Tibial artery (tissue), 4 donors: ENCODE results near the gene SYNGR3.

ENCODE experiments used
- DNase-seq, 2 donors: peaks; one replicate each; pipeline ENCODE4 v3.0.0-alpha.2; 2019
- H3K27ac ChIP-seq, 2 donors: fragments of 200-600 bp; sonication (generic) in 1 of 2; 1 replicate in 1 of 2; 2 replicates in 1 of 2; pipeline ENCODE4 v1.5.1; 2018 to 2019; ENCODE audit warnings: mild to moderate bottlenecking in 1 of 2
- H3K27me3 ChIP-seq, 2 donors: fragments of 200-600 bp; sonication (generic) in 1 of 2; one replicate each; pipeline versions ENCODE4 v1.5.1 to v1.6.0; 2016 to 2019
- H3K36me3 ChIP-seq, 3 donors: fragments of 200-600 bp; sonication (generic) in 2 of 3; one replicate each; pipeline ENCODE4 v1.5.1; 2016 to 2019; ENCODE audit warnings: mild to moderate bottlenecking in 2 of 3
- H3K4me1 ChIP-seq, 4 donors: fragments of 200-600 bp; sonication (generic) in 2 of 4; 1 replicate in 3 of 4; 2 replicates in 1 of 4; pipeline ENCODE4 v1.5.1; 2016 to 2019
- H3K4me3 ChIP-seq, 2 donors: fragments of 200-600 bp; sonication (generic) in 1 of 2; 1 replicate in 1 of 2; 2 replicates in 1 of 2; pipeline ENCODE4 v1.5.1; 2018 to 2019; ENCODE audit warnings: mild to moderate bottlenecking in 2 of 2
- H3K9me3 ChIP-seq, 3 donors: fragments of 200-600 bp; sonication (generic) in 1 of 3; one replicate each; pipeline ENCODE4 v1.5.1; 2016 to 2019
- CTCF ChIP-seq, 2 experiments: fragments of 200-600 bp in 1 of 2; fragments of 450-650 bp in 1 of 2; IDR thresholded peaks; one replicate each; pipeline ENCODE4 v1.5.1; 2017 to 2019; ENCODE audit warnings: antibody characterized with exemption in 2 of 2, mild to moderate bottlenecking in 1 of 2, moderate library complexity in 1 of 2
- intact Hi-C: fragments of 100-400 bp; cut with DNase I; formaldehyde crosslinking; loops from one replicate; pipeline ENCODE4 v1.15.0; 2023; ENCODE audit warnings: low total_unique reads

Gene SYNGR3

GRCh38 chr16:2037115-2037514 lies 47.3 kb downstream of the SYNGR3 start:
- DNase-seq = no peak
- H3K4me3 ChIP-seq = no peak overlapping the region
- H3K27me3 ChIP-seq = no peaks in the 10 kb centered on the region
- peaks cover 0 to 24% (median 15%) of the 10 kb centered on the region in 3 donors for H3K36me3 ChIP-seq
- peaks cover 6 to 88% (median 74%) of the 10 kb centered on the region in 4 donors for H3K4me1 ChIP-seq
- intact Hi-C loops = no loop called here
- no peak for TF ChIP-seq CTCF (IDR thresholded peaks at IDR 0.05)
- peak overlapping the region; percentile 96 to 98 for H3K27ac ChIP-seq
- H3K9me3 ChIP-seq = no peaks in the 10 kb centered on the region

- no peak for DNase-seq
Measured at GRCh38 chr16:2037647-2038381, 48.0 kb downstream of the SYNGR3 start.

GRCh38 chr16:2038382-2039231 lies 48.8 kb downstream of the SYNGR3 start:
- no peak overlapping the region for H3K4me3 ChIP-seq

More at GRCh38 chr16:2037647-2038381, 48.0 kb downstream of the SYNGR3 start:
- peaks cover 0 to 24% (median 15%) of the 10 kb centered on the region in 3 donors for H3K36me3 ChIP-seq
- H3K27me3 ChIP-seq = no peaks in the 10 kb centered on the region
- no peak overlapping the region for H3K4me3 ChIP-seq
- H3K4me1 ChIP-seq = peaks cover 6 to 83% (median 68%) of the 10 kb centered on the region in 4 donors
- intact Hi-C loops = no loop called here
- peak overlapping the region; percentile 96 to 98 for H3K27ac ChIP-seq
- TF ChIP-seq CTCF (IDR thresholded peaks at IDR 0.05) = no peak
- no peaks in the 10 kb centered on the region for H3K9me3 ChIP-seq

GRCh38 chr16:2039274-2040031 lies 49.7 kb downstream of the SYNGR3 start:
- peaks cover 6 to 85% (median 66%) of the 10 kb centered on the region in 4 donors for H3K4me1 ChIP-seq
- H3K27me3 ChIP-seq = no peaks in the 10 kb centered on the region
- H3K9me3 ChIP-seq = no peaks in the 10 kb centered on the region
- H3K36me3 ChIP-seq = peaks cover 0 to 38% (median 15%) of the 10 kb centered on the region in 3 donors
- intact Hi-C loops = no loop called here
- H3K4me3 ChIP-seq = no peak overlapping the region
- peak; percentile 62 to 87 for DNase-seq
- no peak for TF ChIP-seq CTCF (IDR thresholded peaks at IDR 0.05)
- peak overlapping the region; percentile 96 to 98 for H3K27ac ChIP-seq

More at GRCh38 chr16:2038382-2039231, 48.8 kb downstream of the SYNGR3 start:
- Histone ChIP-seq H3K36me3 (peaks cover 0 to 31% (median 15%) of the 10 kb centered on the region in 3 donors), H3K9me3 (no peaks in the 10 kb centered on the region), H3K4me1 (peaks cover 6 to 83% (median 64%) of the 10 kb centered on the region in 4 donors), H3K27ac (peak overlapping the region; percentile 96 to 98), H3K27me3 (no peaks in the 10 kb centered on the region)
- no peak for TF ChIP-seq CTCF (IDR thresholded peaks at IDR 0.05)
- intact Hi-C loops = no loop called here
- no peak for DNase-seq
